IPS-18a (cell line): ENCODE data around the gene CHKB.
"Not testable (repeated sequence)": the region's sequence is repeated elsewhere in the genome, so short reads cannot be mapped to it uniquely, and the experiment has no call there.

Source experiments
- H3K27ac ChIP-seq: one replicate; pipeline ENCODE4 v1.5.1; 2013; ENCODE audit warnings: low read length
- H3K27me3 ChIP-seq: one replicate; pipeline ENCODE4 v1.6.1; 2013; ENCODE audit warnings: mild to moderate bottlenecking, low read length; ENCODE audit not compliant: control insufficient read depth, insufficient read depth
- H3K36me3 ChIP-seq: one replicate; pipeline ENCODE4 v1.6.1; 2013; ENCODE audit warnings: low read depth, low read length; ENCODE audit not compliant: control insufficient read depth
- H3K4me1 ChIP-seq: one replicate; pipeline ENCODE4 v1.6.1; 2013; ENCODE audit warnings: low read depth, low read length; ENCODE audit not compliant: control insufficient read depth
- H3K4me3 ChIP-seq: one replicate; pipeline ENCODE4 v1.5.1; 2013; ENCODE audit warnings: low read length
- H3K9ac ChIP-seq: one replicate; pipeline ENCODE4 v1.6.1; 2013; ENCODE audit warnings: mild to moderate bottlenecking, low read length, moderate library complexity
- H3K9me3 ChIP-seq: one replicate; pipeline ENCODE4 v1.6.1; 2013; ENCODE audit warnings: low read depth, low read length; ENCODE audit not compliant: control insufficient read depth

Gene CHKB

DNA sequence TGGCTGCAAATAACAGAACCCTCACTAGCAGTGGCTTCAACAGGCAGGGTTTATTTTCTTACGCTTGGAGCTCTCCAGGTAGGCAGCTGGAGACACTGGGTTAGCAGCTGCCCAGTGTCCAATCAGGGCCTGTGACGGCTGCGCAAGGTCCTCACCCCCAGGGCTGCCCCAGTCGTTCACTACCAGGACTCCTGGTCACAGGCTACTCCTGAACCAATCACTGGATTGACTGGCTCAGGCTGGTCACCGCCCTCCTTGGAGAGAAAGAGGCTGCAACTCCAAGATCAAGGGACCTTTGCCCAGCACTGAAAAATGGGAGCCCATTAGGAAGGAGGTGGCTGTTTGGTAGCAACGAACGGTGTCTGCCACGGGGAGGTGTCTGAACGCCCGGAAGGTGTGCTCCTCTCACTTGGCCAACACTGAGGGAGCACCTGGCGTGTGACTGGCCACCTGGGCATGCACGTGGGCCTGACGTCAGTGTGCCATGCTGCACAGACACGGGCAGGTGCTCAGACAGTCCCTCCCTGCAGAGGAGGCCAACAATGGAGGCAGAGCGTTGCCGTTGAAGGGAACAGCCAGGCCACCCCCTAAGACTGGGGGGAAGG is 40.2 kb upstream of the CHKB start:
- H3K36me3 ChIP-seq: no peaks in the 10 kb centered on the region
- H3K9ac ChIP-seq: no peak overlapping the region
- no peak overlapping the region for H3K4me3 ChIP-seq
- H3K4me1 ChIP-seq: no peaks in the 10 kb centered on the region
- H3K27ac ChIP-seq: no peak overlapping the region
- no peaks in the 10 kb centered on the region for H3K9me3 ChIP-seq
- peaks cover 12% of the 10 kb centered on the region for H3K27me3 ChIP-seq

- Histone ChIP-seq H3K27ac (no peak overlapping the region), H3K36me3 (no peaks in the 10 kb centered on the region), H3K4me1 (no peaks in the 10 kb centered on the region), H3K9me3 (no peaks in the 10 kb centered on the region), H3K9ac (no peak overlapping the region), H3K27me3 (peaks cover 12% of the 10 kb centered on the region), H3K4me3 (no peak overlapping the region)
Observed at GRCh38 chr22:50621948-50622722, 39.5 kb upstream of the CHKB start.

DNA sequence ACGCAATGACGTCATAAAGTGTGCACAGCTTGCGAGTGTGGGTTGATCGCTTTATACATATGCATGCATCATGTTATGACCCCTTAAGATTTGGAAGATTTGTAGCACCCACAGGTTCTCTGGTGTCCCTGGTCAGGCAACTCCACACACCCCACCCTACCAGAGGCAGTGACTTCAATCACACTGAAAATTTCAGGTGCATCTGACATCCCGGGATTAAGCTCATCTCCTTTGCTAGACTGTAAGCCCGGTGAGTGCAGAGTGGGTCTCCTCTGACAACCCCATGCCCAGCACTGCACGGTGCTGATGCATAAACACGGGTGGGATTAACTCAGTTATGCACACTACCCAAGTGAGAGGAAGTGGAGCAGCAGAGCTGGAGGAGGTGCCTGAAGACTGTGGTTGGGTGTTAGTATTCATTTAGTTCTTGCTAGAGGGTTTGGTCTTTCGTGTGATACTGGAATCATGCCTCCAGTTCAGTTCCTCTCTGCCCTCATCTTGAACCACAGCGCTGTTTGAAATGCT is 38.8 kb upstream of the CHKB start:
- no peaks in the 10 kb centered on the region for H3K9me3 ChIP-seq
- H3K27ac ChIP-seq: no peak overlapping the region
- H3K36me3 ChIP-seq: no peaks in the 10 kb centered on the region
- H3K9ac ChIP-seq: no peak overlapping the region
- no peak overlapping the region for H3K4me3 ChIP-seq
- no peaks in the 10 kb centered on the region for H3K4me1 ChIP-seq
- peaks cover 12% of the 10 kb centered on the region for H3K27me3 ChIP-seq

GRCh38 chr22:50620593-50621355 is 38.1 kb upstream of the CHKB start:
- no peak overlapping the region for H3K27ac ChIP-seq
- H3K36me3 ChIP-seq: no peaks in the 10 kb centered on the region
- peak overlapping the region; percentile 46 for H3K4me3 ChIP-seq
- H3K9me3 ChIP-seq: no peaks in the 10 kb centered on the region
- H3K9ac ChIP-seq: no peak overlapping the region
- peaks cover 12% of the 10 kb centered on the region for H3K27me3 ChIP-seq
- no peaks in the 10 kb centered on the region for H3K4me1 ChIP-seq

GRCh38 chr22:50614296-50614695 is 31.6 kb upstream of the CHKB start:
- H3K9me3 ChIP-seq, H3K36me3 ChIP-seq, H3K4me3 ChIP-seq, H3K4me1 ChIP-seq, H3K27me3 ChIP-seq, H3K9ac ChIP-seq, H3K27ac ChIP-seq: not testable (repeated sequence)

- no peak overlapping the region for H3K9ac ChIP-seq
- H3K4me1 ChIP-seq: no peaks in the 10 kb centered on the region
- H3K4me3 ChIP-seq: no peak overlapping the region
- peaks cover 8% of the 10 kb centered on the region for H3K27me3 ChIP-seq
- no peaks in the 10 kb centered on the region for H3K9me3 ChIP-seq
- H3K27ac ChIP-seq: no peak overlapping the region
- H3K36me3 ChIP-seq: no peaks in the 10 kb centered on the region
Observed at GRCh38 chr22:50613291-50613981, 30.8 kb upstream of the CHKB start.

DNA sequence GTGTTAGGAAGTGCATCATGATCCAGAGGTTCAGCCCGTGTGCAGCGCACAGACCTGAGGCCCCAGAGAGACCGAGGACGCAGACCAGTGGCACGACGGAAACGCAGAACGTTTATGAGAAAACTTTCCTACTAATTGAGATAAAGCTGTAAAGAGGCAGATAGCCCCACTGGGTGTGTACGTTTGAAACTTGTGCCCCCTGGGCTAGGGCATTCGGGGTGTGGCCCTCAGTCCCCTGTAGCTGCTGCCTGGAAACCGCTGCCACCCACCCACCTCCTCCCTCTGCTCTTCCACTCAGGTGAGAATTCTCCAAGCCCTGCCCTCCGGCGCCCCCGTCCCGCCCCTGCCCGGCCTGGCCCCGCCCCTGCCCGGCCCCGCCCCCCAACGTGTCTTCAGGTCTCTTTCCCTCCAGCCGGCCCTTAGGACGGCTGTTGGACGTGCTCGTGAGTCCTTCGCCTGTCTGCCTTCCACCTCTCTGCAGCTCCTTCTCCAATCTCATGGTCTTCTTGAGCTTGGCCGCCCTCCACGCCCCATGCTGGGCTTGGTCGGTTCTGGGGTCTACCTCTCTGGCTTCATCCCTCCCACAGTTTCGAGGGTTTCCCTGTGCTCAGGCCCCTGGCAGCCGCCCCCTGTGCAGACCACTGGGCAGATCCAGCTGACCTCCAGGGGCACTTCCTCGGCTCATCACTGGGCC is 30.0 kb upstream of the CHKB start:
- H3K4me1 ChIP-seq: no peaks in the 10 kb centered on the region
- no peaks in the 10 kb centered on the region for H3K36me3 ChIP-seq
- no peak overlapping the region for H3K9ac ChIP-seq
- H3K27ac ChIP-seq: no peak overlapping the region
- H3K4me3 ChIP-seq: no peak overlapping the region
- no peaks in the 10 kb centered on the region for H3K9me3 ChIP-seq
- H3K27me3 ChIP-seq: peaks cover 8% of the 10 kb centered on the region

DNA sequence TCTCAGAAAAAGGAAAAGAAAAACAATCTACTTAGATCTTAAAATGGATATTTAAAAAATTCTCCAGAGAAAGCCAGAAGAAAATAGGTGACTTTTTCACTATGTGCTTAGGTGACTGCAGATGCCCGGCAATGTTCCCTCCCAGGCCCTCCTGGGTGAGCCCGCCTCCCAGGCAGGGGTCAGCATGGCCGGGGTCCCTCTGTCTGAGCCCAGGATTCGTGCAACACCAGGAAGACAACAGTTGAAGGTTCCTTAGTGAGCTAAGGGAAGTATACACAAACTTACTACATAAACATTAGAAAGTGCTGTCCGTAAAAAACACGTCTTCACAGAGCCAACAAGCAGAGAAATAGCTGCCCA is 29.5 kb upstream of the CHKB start:
- Histone ChIP-seq H3K36me3 (no peaks in the 10 kb centered on the region), H3K4me1 (no peaks in the 10 kb centered on the region), H3K9me3 (no peaks in the 10 kb centered on the region), H3K4me3 (no peak overlapping the region), H3K27me3 (peaks cover 8% of the 10 kb centered on the region), H3K27ac (no peak overlapping the region), H3K9ac (no peak overlapping the region)

DNA sequence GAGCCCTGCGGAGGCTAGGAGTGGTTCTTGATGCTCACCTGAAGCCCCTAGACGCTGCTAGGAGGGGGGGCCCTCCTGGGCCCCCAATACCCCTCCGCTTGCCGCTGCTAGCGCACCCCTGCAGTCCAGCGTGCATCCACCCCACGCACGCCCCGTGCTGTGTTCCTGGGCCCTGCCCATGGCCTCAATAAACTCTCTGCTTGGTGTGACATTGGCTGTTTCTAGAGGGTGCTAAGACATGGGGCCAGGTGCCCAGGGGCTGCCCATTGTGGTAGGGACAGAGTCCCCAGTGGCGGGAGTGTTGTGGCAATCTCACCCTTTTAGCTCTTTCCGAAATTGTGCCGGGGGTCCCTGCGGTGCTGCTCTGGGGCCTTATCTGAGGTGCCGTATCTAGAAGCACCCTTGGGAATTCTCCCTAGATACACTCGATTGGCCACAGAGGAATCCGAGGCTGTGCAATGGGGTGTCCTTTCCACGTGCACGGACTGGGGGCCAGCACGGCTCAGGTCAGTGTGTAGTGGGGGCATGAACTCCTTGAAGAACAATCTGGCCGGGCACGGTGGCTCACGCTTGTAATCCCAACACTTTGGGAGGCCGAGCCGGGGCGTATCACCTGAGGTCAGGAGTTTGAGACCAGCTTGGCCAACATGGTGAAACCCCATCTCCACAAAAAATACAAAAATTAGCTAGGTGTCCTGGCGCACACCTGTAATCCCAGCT is 28.9 kb upstream of the CHKB start:
- Histone ChIP-seq H3K9ac (no peak overlapping the region), H3K4me1 (no peaks in the 10 kb centered on the region), H3K36me3 (no peaks in the 10 kb centered on the region), H3K9me3 (no peaks in the 10 kb centered on the region), H3K27me3 (peaks cover 8% of the 10 kb centered on the region), H3K4me3 (no peak overlapping the region), H3K27ac (no peak overlapping the region)

DNA sequence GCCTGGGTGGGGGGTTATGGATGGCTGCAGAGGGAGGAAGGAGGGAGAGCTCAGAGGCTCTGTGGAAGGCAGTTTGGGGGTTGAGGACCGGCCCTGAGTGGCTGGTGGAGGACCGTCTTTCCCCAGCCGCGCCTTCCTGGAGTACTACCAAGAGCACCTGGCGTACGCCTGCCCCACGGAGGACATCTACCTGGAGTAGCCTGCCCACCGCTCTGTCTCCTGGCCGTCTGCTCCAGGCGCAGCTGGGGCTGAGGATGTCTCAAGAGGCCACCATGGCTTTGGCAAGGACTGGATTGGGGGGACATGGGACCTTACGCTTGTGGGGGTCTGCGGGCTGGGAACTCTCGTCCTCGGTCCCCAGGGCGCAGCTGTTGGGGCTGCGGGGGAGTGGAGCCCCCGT is 27.9 kb upstream of the CHKB start:
- H3K27me3 ChIP-seq: peaks cover 8% of the 10 kb centered on the region

More for the DNA sequence above, 27.9 kb upstream of the CHKB start:
- Histone ChIP-seq H3K9me3 (no peaks in the 10 kb centered on the region), H3K9ac (no peak overlapping the region), H3K36me3 (no peaks in the 10 kb centered on the region), H3K4me1 (no peaks in the 10 kb centered on the region), H3K4me3 (no peak overlapping the region), H3K27ac (no peak overlapping the region)
